Raji (cell line): Measurements from ENCODE around the gene FAM47C.
"Not testable (repeated sequence)": the region's sequence is repeated elsewhere in the genome, so short reads cannot be mapped to it uniquely, and the experiment has no call there.

ENCODE experiments used
- POLR2A ChIP-seq: IDR thresholded peaks from 2 replicates; pipeline ENCODE4 v1.6.1; 2011; ENCODE audit warnings: low read depth, low read length, control low read depth; ENCODE audit not compliant: insufficient read depth

FAM47C gene

DNA sequence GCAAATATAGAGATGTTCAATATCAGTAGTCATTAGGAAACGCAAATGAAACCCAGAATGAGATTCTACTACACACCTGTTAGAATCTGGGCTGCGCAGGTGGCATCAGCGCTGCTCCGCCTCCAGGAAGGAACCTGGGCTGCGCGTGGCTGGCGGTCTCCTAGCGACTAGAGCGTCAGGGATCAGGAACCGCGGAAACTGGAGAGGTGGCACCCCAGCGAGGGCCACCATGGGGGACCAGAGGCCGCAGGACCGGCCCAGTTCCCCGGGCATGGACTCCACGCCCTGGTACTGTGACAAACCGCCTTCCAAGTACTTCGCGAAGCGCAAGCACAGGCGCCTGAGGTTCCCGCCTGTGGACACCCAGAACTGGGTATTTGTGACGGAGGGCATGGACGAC is at the start of gene FAM47C:
Gene FAM47C, plus strand, starts transcription at position 185 of the 400 bp plus-strand sequence. Its CDS starts 45 bp downstream, at position 230.
- not testable (repeated sequence) for TF ChIP-seq POLR2A

GRCh38 chrX:36961590-36961989 is 46.6 kb upstream of the FAM47C start:
- TF ChIP-seq POLR2A = no peak

- no peak for TF ChIP-seq POLR2A
These were observed 44.9 kb upstream of the FAM47C start for GRCh38 chrX:36963069-36963808.

DNA sequence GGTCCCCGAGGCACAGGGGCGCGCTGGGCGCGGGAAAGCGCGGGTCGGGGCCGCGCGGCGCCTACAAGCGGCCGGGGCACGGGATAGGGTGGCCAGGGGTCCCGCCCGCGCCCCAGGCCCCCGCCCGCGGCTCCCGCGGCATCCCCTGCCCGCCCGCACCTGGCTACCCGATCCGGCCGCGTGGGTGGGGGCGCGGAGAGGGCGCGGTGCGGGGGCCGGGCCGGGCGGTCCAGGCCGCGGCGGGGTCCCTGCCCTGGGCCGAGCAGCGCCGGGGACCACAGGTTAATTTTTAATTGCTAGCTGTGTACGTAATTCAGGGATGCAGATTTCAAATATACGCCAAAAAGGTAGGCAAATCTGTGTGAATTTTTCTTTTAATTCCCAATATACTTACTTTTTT is 44.3 kb upstream of the FAM47C start:
- TF ChIP-seq POLR2A = no peak

GRCh38 chrX:36973575-36973974 is 34.6 kb upstream of the FAM47C start:
- no peak for TF ChIP-seq POLR2A

DNA sequence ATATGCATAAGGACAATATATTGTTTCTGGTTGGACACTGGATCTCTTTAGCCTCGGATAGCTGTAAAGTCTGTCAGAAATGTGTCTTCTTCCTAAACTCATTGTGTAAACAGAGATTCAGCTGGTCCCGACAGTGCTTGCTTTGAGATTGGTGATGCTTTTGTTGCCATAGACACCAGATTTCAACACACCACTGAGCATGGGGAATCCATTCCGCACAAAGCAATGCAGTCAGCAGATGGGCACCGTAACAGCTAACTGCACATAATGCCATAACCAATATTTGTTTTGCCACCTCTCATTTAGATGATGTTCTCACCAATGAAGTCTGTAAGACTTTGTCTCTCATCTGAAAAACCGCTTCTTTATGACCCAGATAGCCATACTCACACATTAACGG is 33.3 kb upstream of the FAM47C start:
- TF ChIP-seq POLR2A = no peak

- no peak for TF ChIP-seq POLR2A
These were observed 29.3 kb upstream of the FAM47C start for GRCh38 chrX:36978886-36979285.

DNA sequence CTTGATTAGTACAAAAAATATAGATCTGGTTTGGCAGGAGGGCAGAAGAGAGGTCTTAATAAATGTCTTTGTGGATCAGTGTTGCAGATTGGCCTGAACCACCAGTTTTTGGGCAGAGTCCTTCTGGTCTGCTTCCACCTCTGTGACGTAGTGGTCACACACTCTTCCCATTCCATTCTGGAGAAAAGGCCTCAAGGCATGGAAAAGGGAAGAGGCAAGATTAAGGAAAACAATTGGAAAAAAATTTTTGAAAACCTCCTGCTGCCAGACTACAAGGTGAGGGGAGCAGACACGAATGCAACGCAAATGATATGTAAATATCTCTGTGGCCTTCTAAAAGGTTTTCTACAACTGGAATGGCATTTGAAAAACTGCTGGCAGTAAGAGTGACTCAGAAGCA is 24.3 kb upstream of the FAM47C start:
- no peak for TF ChIP-seq POLR2A

GRCh38 chrX:36986231-36986630 is 21.9 kb upstream of the FAM47C start:
- TF ChIP-seq POLR2A = no peak

GRCh38 chrX:37000140-37000539 is 8.0 kb upstream of the FAM47C start:
- TF ChIP-seq POLR2A = no peak

DNA sequence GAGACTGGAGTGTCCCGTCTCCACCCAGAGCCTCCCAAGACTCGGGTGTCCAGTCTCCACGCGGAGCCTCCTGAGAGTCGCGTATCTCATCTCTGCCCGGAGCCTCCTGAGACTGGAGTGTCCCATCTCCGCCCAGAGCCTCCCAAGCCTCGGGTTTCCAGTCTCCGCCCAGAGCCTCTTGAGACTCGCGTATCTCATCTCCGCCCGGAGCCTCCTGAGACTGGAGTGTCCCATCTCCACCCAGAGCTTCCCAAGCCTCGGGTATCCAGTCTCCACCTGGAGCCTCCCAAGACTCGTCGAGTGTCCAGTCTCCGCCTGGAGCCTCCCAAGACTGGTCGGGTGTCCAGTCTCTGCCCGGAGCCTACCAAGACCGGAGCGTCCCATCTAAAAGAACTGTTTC is 2.3 kb downstream of the FAM47C start:
- no peak for TF ChIP-seq POLR2A

DNA sequence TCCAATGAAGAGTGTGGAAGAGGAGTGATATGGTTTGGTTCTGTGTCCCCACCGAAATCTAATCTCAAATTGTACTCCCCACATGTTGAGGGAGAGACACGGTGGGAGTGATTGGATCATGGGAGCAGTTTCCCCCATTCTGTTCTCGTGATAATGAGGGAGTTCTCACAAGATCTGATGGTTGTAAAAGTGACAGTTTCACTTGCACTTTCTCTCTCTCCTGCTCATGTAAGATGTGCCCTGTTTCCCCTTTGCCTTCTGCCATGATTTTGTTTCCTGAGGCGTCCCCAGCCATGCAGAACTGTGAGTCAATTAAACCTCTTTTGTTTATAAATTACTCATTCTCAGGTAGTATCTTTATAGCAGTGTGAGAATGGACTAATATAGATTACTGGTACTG is 39.6 kb downstream of the FAM47C start:
- no peak for TF ChIP-seq POLR2A

DNA sequence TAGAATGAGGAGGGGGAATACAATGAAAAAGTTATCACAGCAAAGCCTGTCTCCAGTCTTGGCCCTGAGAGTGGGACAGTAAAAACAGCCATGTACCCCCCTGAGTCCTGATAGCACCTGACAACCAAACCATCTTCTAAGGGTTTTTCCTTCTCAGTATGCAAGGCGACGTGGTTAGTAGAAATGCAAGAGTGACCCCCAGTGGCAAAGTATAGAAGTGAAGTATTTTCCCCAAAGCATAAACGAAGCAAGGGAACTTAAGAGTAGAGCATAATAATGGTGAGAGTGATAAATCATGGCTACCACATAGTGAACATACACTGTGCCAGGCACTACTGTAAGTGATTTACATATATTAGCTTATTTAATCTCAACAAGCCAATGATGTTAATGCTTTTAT is 52.8 kb downstream of the FAM47C start:
- TF ChIP-seq POLR2A = no peak
